Measurements from ENCODE around the gene TAAR2. TPM values are rescaled to one million over a fixed set of nuclear protein-coding genes. Genes with fewer than 3 reads are reported as not detected.

TAAR2 gene
- total and polyA plus RNA-seq, 2 donors (not counting 3 experiments of a cell fraction or from before 2014, with no cell fraction given): not detected

GRCh38 chr6:132592855-132593254 lies 31.2 kb downstream of the TAAR2 start:
- Histone ChIP-seq H3K4me2 (ENCODE audit: insufficient read depth, low read length) (no peak overlapping the region), H3K27me3 (ENCODE audit: control insufficient read depth in 2 of 2, insufficient read depth in 2 of 2, low read length in 2 of 2) (peaks cover 0 to 3% of the 10 kb centered on the region in 2 experiments), H3K27ac (ENCODE audit: insufficient read depth, low read depth, low read length) (no peak overlapping the region), H3K9me3 (replicated peaks; ENCODE audit: control insufficient read depth, insufficient read depth, low read length) (no peaks in the 10 kb centered on the region), H3K9ac (replicated peaks; ENCODE audit: extremely low read depth, insufficient read depth, low read length) (no peak overlapping the region), H3K9me1 (replicated peaks; ENCODE audit: control insufficient read depth, extremely low read depth, insufficient read depth, low read length) (no peaks in the 10 kb centered on the region), H3K4me1 (ENCODE audit: control insufficient read depth, extremely low read depth, insufficient read depth, low read length) (no peaks in the 10 kb centered on the region), H2AFZ (ENCODE audit: low read depth, low read length) (no peak overlapping the region), H3K4me3 (replicated peaks in 1 of 3; ENCODE audit: insufficient read depth in 1 of 3, low read depth in 1 of 3, low read length in 3 of 3) (no peak overlapping the region), H4K20me1 (replicated peaks; ENCODE audit: control insufficient read depth, extremely low read depth, insufficient read depth, low read length) (no peaks in the 10 kb centered on the region), H3K36me3 (ENCODE audit: control insufficient read depth in 2 of 2, extremely low read depth in 1 of 2, insufficient read depth in 2 of 2, low read length in 2 of 2) (no peaks in the 10 kb centered on the region), H3K79me2 (ENCODE audit: control insufficient read depth, insufficient read depth, low read length) (no peaks in the 10 kb centered on the region)
- FAIRE-seq: no peak
- intact Hi-C loops (cut with micrococcal nuclease) (no loop called here), dilution Hi-C loops (cut with MboI; ENCODE audit: extremely low pct_ligation_motif_present, low sequenced_read_pairs) (no loop called here)
- DNase-seq (ENCODE audit: low read depth, low spot score): no peak
- BruUV-seq (replicated peaks): no TSS peak
- POLR2A ChIA-PET: no interaction called here
- CTCF ChIA-PET: interaction anchor here (1.6 kb wide), 1 partner anchor 10 kb away, joined by 4 read pairs; no protein-coding TSS in a partner anchor
- TF ChIP-seq POLR2A (IDR thresholded peaks at IDR 0.05; ENCODE audit: low read depth, low read length) (no peak), GATA2 (IDR thresholded peaks at IDR 0.05; ENCODE audit: insufficient read depth, insufficient read length, low read depth, low read length) (no peak), POLR2AphosphoS5 (IDR thresholded peaks at IDR 0.05; ENCODE audit: insufficient read depth, low read depth, low read length) (no peak), MAX (IDR thresholded peaks at IDR 0.05; ENCODE audit: insufficient read depth, insufficient read length) (no peak), FOS (IDR thresholded peaks at IDR 0.05; ENCODE audit: borderline replicate concordance, insufficient read depth, low read length) (no peak), JUN (IDR thresholded peaks at IDR 0.05; ENCODE audit: borderline replicate concordance, insufficient read depth, insufficient read length, low read depth) (no peak), MYC (IDR thresholded peaks at IDR 0.05; ENCODE audit: low read depth, low read length) (no peak), CTCF (IDR thresholded peaks at IDR 0.05; ENCODE audit: extremely low read depth in 1 of 2, insufficient read depth in 1 of 2, low read depth in 1 of 2, low read length in 2 of 2) (no peak), EZH2 (IDR thresholded peaks at IDR 0.05; ENCODE audit: borderline replicate concordance, low read depth, low read length, severe bottlenecking) (no peak)
